Measurements from ENCODE around the gene MCU.
"Not testable (repeated sequence)": the region's sequence is repeated elsewhere in the genome, so short reads cannot be mapped to it uniquely, and the experiment has no call there.

MCU gene, protein sequence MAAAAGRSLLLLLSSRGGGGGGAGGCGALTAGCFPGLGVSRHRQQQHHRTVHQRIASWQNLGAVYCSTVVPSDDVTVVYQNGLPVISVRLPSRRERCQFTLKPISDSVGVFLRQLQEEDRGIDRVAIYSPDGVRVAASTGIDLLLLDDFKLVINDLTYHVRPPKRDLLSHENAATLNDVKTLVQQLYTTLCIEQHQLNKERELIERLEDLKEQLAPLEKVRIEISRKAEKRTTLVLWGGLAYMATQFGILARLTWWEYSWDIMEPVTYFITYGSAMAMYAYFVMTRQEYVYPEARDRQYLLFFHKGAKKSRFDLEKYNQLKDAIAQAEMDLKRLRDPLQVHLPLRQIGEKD

DNA sequence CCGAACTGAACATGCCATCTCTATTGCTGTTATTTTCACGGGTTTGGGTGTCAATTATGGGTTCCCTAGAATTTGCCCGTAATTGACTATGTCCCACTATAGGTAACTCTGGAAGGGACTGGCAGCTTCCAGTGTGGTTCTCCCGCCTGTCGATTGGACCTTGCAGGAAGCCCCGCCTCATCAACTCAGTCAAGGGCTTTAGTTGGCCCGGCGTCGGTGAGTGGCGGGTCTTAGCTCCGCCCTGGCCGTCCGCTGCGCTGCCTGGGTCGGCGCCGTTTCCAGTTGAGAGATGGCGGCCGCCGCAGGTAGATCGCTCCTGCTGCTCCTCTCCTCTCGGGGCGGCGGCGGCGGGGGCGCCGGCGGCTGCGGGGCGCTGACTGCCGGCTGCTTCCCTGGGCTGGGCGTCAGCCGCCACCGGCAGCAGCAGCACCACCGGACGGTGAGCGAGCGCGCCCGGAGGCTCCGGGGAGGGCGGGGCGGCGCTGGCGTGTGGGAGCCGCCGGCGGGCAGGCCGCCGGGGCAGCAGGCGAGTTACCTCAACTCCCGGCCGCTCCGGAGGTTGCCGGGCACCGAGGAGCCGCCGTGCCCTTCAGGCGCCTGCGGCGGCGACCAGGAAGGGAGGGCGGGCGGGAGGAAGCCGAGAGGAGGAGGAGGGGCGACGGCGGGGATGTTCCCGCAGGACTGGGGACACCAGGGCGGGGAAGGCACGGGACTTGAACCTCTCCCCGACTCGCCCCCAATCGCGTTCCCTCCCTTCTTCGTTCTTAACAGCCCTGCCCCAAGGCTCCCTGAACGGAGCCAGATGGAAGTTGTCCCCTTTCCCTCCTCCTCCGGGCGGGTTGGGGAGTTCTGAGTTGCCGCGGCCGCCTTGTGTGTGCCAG lies at the start of gene MCU:
Gene MCU, plus strand, starts transcription at position 281 of the 881 bp plus-strand sequence. Its CDS starts 9 bp downstream, at position 290.
- peak within 1 kb of the TSS; percentile 89 for H3K4me3 Mint-ChIP-seq
- DNase-seq (peak; percentile 92), ATAC-seq (peak; percentile 99)
- peak within 1 kb of the TSS; percentile 76 for H3K27ac Mint-ChIP-seq
- H3K9me3 Mint-ChIP-seq, result no peaks in the 10 kb centered on the region
- H3K36me3 Mint-ChIP-seq (ENCODE audit: low read depth), result no peaks in the 10 kb centered on the region
- H3K4me1 Mint-ChIP-seq, result peaks cover 35% of the 10 kb centered on the region
- peaks cover 4% of the 10 kb centered on the region for H3K27me3 Mint-ChIP-seq

DNA sequence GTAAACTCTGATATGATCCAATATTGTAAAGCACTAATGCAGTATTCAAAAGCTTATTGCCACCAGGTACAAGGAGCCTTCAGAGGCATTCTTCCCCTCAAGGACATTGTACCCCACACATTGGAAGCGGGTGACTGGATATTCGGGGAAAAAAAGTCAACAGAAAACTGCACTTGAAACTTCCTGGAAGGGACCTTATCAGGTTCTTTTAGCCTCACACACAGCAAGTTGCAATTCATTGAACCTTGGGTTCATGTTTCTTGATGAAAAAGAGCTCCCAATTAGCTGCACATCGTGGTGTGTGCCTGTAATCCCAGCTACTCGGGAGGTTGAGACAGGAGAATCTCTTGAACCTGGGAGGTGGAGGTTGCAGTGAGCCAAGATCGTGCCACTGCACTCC lies 49.6 kb upstream of the MCU start:
- no peak overlapping the region for H3K4me3 Mint-ChIP-seq
- ATAC-seq (no peak), DNase-seq (no peak)
- H3K27me3 Mint-ChIP-seq, result no peaks in the 10 kb centered on the region
- no peak overlapping the region for H3K27ac Mint-ChIP-seq
- H3K9me3 Mint-ChIP-seq, result no peaks in the 10 kb centered on the region
- H3K4me1 Mint-ChIP-seq, result peaks cover 3% of the 10 kb centered on the region
- H3K36me3 Mint-ChIP-seq (ENCODE audit: low read depth), result no peaks in the 10 kb centered on the region

DNA sequence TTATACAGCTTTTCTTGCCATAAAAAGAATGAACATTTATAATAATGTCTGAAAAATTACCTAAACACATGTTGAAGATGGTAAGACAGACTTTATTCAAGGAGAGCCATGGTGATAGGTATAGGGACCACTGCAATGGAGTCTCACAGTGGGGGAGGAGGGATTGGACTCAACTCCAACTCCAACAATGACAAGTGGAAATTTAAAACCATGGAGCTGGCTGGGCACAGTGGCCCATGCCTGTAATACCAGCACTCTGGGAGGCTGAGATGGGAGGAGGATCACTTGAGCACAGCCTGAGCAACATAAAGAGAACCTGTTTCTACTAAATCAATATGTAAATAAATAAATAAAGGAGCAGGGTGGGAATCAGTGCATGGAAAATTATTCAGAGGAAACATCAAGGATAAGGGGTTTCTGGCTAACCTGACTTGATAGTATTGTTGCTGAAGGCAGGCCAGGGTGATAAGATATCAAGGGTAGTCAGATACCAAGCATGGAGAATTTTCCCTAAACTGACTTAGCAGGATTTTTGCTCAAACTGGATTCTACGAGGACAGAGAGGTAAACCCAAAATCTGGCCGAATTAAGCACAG lies 46.6 kb upstream of the MCU start:
- Mint-ChIP-seq H3K4me1 (no peaks in the 10 kb centered on the region), H3K27ac (no peak overlapping the region), H3K4me3 (no peak overlapping the region), H3K27me3 (no peaks in the 10 kb centered on the region), H3K9me3 (no peaks in the 10 kb centered on the region), H3K36me3 (ENCODE audit: low read depth) (no peaks in the 10 kb centered on the region)
- no peak for ATAC-seq
- DNase-seq, result no peak

DNA sequence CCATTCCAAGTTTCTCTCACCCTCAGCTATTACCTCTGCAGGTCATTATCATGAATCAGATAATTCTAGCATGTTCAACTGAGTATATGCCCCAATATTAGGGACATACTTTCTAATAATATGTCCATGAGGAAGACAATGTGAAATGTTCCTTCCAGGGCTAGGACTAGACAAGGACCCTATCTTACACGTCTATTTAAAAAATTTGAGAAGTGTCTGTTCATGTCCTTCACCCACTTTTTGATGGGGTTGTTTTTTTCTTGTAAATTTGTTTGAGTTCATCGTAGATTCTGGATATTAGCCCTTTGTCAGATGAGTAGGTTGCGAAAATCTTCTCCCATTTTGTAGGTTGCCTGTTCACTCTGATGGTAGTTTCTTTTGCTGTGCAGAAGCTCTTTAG lies 45.0 kb upstream of the MCU start:
- not testable (repeated sequence) for H3K27me3 Mint-ChIP-seq; DNase-seq; H3K36me3 Mint-ChIP-seq (ENCODE audit: low read depth); ATAC-seq; H3K4me1 Mint-ChIP-seq; H3K27ac Mint-ChIP-seq; H3K9me3 Mint-ChIP-seq; H3K4me3 Mint-ChIP-seq

DNA sequence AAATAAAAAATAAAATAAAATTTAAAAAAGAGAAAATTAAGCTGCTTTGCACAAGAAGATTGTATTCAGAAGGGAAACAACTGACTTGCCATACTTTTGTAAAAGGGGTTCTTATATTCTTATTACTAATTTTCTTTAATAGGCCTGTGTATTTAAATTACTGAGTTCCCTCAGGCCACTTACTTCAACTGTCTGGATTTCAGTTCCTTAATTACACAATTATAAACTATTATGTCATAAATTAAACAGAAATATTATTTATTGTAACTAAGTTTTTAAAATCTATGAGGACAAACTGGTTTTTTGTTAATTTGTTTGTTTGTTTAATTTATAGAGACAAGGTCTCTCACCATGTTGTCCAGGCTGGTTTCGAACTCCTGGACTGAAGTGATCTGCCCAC lies 43.6 kb upstream of the MCU start:
- Mint-ChIP-seq H3K36me3 (ENCODE audit: low read depth) (no peaks in the 10 kb centered on the region), H3K4me3 (no peak overlapping the region), H3K27me3 (no peaks in the 10 kb centered on the region), H3K4me1 (no peaks in the 10 kb centered on the region), H3K9me3 (no peaks in the 10 kb centered on the region), H3K27ac (no peak overlapping the region)
- no peak for DNase-seq
- ATAC-seq, result no peak

DNA sequence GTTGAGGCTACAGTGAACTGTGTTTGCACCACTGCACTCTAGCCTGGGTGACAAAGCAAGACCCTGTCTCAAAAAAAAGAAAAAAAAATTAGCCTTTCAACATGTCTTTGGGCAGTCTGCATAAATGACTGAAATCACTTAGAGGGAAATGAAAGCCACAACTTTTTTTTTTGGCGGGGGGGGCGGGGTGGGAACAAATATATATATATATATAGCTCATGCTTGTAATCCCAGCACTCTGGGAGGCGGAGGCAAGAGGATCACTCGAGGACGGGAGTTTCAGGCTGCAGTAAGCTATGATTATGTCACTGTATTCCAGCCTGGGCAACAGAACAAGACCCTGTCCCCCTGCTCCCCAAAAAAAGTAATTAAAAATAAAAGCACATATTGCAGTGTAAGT lies 42.7 kb upstream of the MCU start:
- ATAC-seq, result no peak
- Mint-ChIP-seq H3K27ac (no peak overlapping the region), H3K36me3 (ENCODE audit: low read depth) (no peaks in the 10 kb centered on the region), H3K9me3 (no peaks in the 10 kb centered on the region), H3K4me1 (no peaks in the 10 kb centered on the region), H3K27me3 (no peaks in the 10 kb centered on the region), H3K4me3 (no peak overlapping the region)
- DNase-seq, result no peak

DNA sequence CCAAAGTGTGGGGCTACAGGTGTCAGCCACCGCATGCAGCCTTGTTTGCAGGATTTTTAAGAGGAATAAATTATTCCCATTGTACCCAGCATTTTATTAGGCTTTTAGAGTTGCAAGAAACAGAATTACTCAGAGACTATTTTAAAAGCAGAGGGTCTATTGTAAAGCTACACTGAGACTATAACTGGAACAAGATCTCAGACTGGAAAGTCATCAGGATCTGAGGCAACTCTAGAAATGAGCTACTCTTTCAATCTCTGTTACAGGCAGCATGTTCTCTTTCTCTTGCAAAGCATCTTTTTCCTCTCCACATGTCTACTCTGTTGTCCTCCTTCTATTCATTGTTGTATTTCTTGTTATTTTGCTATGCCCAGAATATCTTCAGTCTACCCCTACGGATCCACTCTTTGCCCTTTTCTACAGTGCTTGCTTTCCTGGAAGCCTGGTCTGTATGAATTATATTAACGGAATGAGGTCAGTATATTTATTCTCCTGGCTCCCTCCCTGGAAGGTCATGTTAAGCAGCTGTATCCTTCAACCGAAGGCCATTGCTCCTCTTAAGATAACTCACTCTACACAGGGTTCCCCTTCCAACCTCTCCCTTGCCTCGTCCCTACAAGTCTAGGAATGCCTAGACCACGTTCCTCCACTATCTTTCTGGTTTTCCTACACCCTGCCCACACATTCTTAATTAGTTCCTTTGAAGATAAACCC lies 38.4 kb upstream of the MCU start:
- H3K4me1 Mint-ChIP-seq, result no peaks in the 10 kb centered on the region
- ATAC-seq (no peak), DNase-seq (no peak)
- H3K4me3 Mint-ChIP-seq, result no peak overlapping the region
- no peaks in the 10 kb centered on the region for H3K9me3 Mint-ChIP-seq
- H3K36me3 Mint-ChIP-seq (ENCODE audit: low read depth), result no peaks in the 10 kb centered on the region
- H3K27me3 Mint-ChIP-seq, result no peaks in the 10 kb centered on the region
- no peak overlapping the region for H3K27ac Mint-ChIP-seq

DNA sequence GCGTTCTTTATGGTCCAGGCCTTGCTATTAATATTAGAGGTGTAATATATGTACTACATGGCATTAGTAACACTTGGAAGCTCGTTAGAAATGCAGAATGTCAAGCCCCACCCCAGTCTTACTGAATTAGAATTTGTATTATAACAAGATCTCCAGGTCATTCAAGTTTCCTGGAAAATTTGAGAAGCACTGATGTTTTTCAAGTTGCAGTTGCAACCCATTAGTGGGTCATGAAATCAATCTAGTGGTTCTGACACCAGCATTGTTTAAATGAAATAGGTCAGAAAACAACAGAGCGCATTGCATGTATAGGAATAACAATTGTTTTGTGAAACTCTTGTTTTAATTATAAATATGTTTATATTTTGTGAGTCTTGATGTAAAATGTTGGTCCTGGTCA lies 37.2 kb upstream of the MCU start:
- no peak overlapping the region for H3K4me3 Mint-ChIP-seq
- H3K27ac Mint-ChIP-seq, result no peak overlapping the region

DNA sequence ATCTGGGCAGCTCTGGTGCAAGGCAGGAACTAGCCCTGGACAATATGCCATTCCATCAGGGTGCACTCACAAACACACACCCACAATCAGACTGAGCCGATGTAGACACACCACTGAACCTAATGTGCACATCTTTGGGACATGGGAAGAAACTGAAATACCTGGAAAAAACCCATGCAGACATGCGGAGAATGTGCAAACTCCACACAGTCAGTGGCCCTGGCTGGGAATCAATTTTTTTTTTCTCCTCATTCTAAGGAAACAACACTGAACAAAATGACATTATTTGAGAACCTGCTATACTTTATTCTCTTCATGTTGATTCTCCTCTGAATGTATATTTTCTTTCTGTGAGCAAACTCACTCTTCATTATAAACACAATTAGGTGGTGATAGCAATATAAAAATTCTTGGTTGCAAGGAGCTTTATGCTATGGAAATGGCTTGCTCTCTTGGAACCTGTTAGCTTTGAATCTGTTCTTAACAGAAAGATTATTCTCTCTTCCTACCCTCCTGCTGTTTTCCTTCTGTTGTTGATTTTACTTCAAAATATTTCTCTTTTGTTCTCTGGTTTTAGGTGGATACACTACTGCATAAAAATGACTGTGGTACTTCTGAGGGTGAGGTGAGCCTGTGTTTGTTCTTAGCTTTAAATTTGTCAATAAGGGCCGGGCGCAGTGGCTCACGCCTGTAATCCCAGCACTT lies 33.1 kb upstream of the MCU start:
- no peak overlapping the region for H3K4me3 Mint-ChIP-seq
- DNase-seq (no peak), ATAC-seq (no peak)
- no peaks in the 10 kb centered on the region for H3K36me3 Mint-ChIP-seq (ENCODE audit: low read depth)
- no peaks in the 10 kb centered on the region for H3K9me3 Mint-ChIP-seq
- no peaks in the 10 kb centered on the region for H3K27me3 Mint-ChIP-seq
- H3K4me1 Mint-ChIP-seq, result no peaks in the 10 kb centered on the region
- no peak overlapping the region for H3K27ac Mint-ChIP-seq

More for the DNA sequence above, 37.2 kb upstream of the MCU start:
- Mint-ChIP-seq H3K36me3 (ENCODE audit: low read depth) (no peaks in the 10 kb centered on the region), H3K4me1 (no peaks in the 10 kb centered on the region), H3K9me3 (no peaks in the 10 kb centered on the region), H3K27me3 (no peaks in the 10 kb centered on the region)
- no peak for DNase-seq
- ATAC-seq, result no peak

DNA sequence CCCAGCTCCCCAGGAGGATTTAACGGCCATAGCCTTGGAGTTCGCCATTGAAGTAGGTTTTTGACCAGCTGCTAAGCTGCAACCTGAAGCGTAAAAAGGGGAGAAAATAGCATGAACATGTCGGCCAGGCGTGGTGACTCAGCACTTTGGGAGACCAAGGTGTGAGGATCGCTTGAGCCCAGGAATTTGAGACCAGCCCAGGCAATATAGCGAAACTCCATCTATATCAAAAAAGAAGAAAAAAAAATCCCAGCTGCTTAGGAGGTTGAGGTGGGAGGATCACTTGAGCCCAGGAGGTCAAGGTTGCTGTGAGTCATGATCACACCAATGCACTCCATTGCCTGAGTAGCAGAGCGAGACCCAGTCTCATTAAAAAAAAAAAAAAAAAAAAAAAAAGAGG lies 32.2 kb upstream of the MCU start:
- Mint-ChIP-seq H3K4me3 (no peak overlapping the region), H3K4me1 (no peaks in the 10 kb centered on the region), H3K36me3 (ENCODE audit: low read depth) (no peaks in the 10 kb centered on the region), H3K27ac (no peak overlapping the region), H3K27me3 (no peaks in the 10 kb centered on the region), H3K9me3 (no peaks in the 10 kb centered on the region)
- DNase-seq, result no peak
- no peak for ATAC-seq

DNA sequence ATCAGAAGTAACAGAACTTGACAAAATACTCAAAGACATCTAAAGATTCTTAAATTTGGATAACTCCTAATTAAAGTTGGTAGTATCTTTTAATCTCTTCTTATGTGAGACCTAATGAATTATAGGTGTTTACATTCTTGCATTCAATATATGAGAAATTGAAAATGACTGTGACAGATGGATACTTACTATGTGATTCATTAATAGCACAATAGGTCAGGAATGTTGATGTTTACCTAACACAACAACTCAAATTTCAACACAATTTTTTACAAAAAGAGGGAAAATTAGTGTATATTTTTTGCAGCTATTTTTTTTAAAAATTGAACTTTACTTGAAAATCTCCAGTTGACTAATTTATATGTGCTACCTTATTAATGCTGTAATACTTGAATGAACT lies 31.7 kb upstream of the MCU start:
- no peak overlapping the region for H3K4me3 Mint-ChIP-seq
- H3K27ac Mint-ChIP-seq, result no peak overlapping the region
- no peak for DNase-seq
- no peaks in the 10 kb centered on the region for H3K4me1 Mint-ChIP-seq
- no peak for ATAC-seq
- H3K27me3 Mint-ChIP-seq, result no peaks in the 10 kb centered on the region
- H3K9me3 Mint-ChIP-seq, result no peaks in the 10 kb centered on the region
- H3K36me3 Mint-ChIP-seq (ENCODE audit: low read depth), result no peaks in the 10 kb centered on the region

DNA sequence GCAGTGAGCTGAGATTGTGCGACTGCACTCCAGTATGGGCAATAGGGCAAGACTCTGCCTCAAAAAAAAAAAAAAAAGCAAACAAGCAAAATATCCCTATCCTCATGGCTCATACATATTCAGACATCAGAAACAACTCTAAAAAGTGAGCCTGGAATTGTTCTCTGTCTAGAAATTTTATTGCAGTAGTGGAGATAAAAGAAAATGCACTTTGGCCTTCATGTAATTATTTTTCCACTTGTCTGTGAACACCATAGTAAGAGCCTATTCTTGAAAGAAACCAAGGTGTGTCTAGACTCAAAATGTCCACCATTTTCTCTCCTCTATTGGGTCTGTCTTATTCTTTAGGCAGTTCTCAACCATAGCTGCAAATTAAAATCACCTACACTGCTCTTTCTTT lies 30.5 kb upstream of the MCU start:
- Mint-ChIP-seq H3K36me3 (ENCODE audit: low read depth) (no peaks in the 10 kb centered on the region), H3K4me3 (no peak overlapping the region), H3K27ac (no peak overlapping the region), H3K9me3 (no peaks in the 10 kb centered on the region), H3K27me3 (no peaks in the 10 kb centered on the region), H3K4me1 (no peaks in the 10 kb centered on the region)
- DNase-seq (no peak), ATAC-seq (no peak)

DNA sequence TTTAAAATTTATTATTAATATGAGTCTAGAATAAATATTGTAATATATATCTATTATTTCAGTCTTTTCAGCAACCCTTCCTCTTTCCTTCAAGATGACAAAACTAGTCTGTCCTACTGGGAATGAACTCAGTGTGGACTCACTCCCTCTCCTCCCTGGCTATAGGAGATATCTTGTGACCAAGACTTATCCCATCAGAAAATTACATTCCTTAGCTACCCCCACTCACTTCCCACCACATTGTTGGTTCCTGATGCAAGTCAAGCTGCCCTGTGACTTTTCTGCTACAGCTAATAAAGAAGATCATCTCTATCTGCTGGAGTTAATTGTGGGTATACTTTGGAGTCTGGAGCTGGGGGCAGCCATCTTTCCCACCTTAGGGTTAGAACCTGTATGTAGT lies 28.0 kb upstream of the MCU start:
- no peak overlapping the region for H3K4me3 Mint-ChIP-seq
- no peak overlapping the region for H3K27ac Mint-ChIP-seq
- H3K36me3 Mint-ChIP-seq (ENCODE audit: low read depth), result no peaks in the 10 kb centered on the region
- peaks cover 2% of the 10 kb centered on the region for H3K27me3 Mint-ChIP-seq
- H3K9me3 Mint-ChIP-seq, result no peaks in the 10 kb centered on the region
- no peaks in the 10 kb centered on the region for H3K4me1 Mint-ChIP-seq
- ATAC-seq, result no peak
- DNase-seq, result no peak

DNA sequence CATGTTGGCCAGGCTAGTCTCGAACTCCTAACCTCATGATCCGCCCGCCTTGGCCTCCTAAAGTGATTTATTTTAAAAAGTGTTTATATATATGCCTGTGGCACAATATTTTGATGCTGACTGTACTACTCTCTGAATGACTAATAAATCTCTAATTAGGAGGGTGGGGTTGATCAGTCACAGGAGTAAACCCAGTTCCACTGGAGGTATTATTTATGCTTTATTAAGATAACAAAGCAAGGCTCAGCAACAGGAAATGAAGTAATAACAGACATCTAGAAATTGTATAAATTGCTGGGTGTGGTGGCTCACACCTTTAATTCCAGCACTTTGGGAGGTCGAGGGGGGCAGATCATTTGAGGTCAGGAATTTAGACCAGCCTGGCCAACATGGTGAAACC lies 26.0 kb upstream of the MCU start:
- Mint-ChIP-seq H3K27ac (no peak overlapping the region), H3K36me3 (ENCODE audit: low read depth) (no peaks in the 10 kb centered on the region), H3K4me1 (no peaks in the 10 kb centered on the region), H3K9me3 (no peaks in the 10 kb centered on the region), H3K27me3 (peaks cover 2% of the 10 kb centered on the region), H3K4me3 (no peak overlapping the region)
- ATAC-seq (no peak), DNase-seq (no peak)

Data from activated naive CD8-positive, alpha-beta T cell treated with anti-CD3 and anti-CD28 coated beads, Interleukin-2, amount 50 U/mL, for 24 hours (primary cell).